ENCODE measurements around the gene LRRTM4.

- TF ChIP-seq EZH2 (IDR thresholded peaks at IDR 0.05; ENCODE audit: insufficient read depth, poor library complexity, severe bottlenecking) (no peak), EZH2phosphoT487 (IDR thresholded peaks at IDR 0.05; ENCODE audit: insufficient read depth, low read depth) (no peak)
Observed at GRCh38 chr2:77142141-77142540, 380.0 kb downstream of the LRRTM4 start.

All from GM23248 (cell line).